Fibroblast of the aortic adventitia (primary cell): ENCODE data around the gene KRTAP2-2. TPM values are rescaled to one million over a fixed set of nuclear protein-coding genes. Genes with fewer than 3 reads are reported as not detected.

Source experiments
- DNase-seq: peaks from one replicate; pipeline ENCODE4 v3.0.0-alpha.2; 2010; ENCODE audit warnings: low read depth
- H3K4me3 ChIP-seq: 2 replicates; pipeline ENCODE4 v1.5.1; 2011; ENCODE audit warnings: low read depth, mild to moderate bottlenecking, control low read depth, low read length, moderate library complexity
- CTCF ChIP-seq: IDR thresholded peaks from 2 replicates; pipeline ENCODE4 v1.5.1; 2011; ENCODE audit warnings: mild to moderate bottlenecking, low read length, control low read depth, inconsistent platforms; ENCODE audit not compliant: insufficient read depth
- total RNA-seq: library from RNA; depleted of rRNA; stranded (reverse); fragments of >200 nt; gene quantifications from 2 replicates; pipeline ENCODE4 v1.2.3, GENCODE V29; 2012; ENCODE audit warnings: low replicate concordance

KRTAP2-2 gene
- total RNA-seq, 1 donor, result not detected

DNA sequence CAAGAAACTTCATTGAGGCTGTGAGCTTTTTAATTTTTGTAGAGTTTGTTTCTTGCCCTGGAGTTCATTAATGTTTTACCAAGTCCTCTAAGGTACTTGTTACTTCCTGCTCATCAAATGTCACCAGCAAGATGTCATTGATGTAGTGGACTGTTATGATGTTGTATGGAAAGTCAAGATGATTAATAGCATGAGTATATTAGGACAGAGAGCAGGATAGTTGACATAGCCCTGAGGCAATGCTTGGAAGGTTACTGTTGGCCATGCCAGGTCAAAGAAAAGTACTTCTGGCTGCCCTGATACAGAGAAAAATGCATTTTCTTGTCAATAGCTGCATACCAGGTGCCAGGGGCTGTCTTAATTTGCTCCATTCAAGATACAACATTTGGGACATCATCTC lies 34.7 kb downstream of the KRTAP2-2 start:
- no peak for DNase-seq
- no peak for TF ChIP-seq CTCF
- no peak overlapping the region for H3K4me3 ChIP-seq

DNA sequence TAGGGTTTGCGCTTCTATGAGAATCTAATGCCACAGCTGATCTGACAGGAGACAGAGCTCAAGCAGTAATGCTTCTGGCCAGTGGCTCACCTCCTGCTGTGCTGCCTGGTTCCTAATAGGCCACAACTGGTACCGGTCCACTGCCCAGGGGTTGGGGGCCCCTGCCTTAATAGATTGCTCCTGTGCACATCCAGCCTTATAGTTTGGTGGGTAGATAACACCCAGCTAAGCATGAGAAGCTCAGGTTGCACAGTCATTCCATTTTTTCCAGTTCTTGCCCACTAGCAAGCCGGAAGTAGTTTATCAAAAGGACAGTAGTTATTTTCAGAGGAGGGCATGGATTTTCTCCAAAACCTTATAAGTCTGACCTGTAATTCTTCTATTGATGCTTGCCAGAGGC lies 35.6 kb downstream of the KRTAP2-2 start:
- DNase-seq, result no peak
- H3K4me3 ChIP-seq, result no peak overlapping the region
- TF ChIP-seq CTCF, result no peak

DNA sequence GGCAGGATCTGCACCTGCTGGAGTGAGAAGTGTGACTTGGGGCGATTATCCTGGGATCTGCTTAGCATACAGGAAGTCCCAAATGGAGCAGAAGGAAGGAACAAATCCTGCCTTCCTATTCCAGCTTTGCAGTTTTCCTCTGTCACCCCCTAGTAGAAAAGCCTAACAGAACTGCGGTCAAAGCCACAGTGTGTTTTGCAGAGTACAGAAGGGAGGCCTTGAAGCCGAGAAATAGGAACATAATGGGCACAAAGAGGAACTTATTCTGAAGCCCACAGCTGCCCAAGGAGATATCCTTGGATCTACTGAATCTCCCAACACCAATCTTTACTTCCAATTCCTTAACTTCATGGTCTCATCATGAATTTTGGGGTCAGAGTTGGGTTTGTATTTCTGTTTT lies 36.5 kb downstream of the KRTAP2-2 start:
- DNase-seq, result no peak
- H3K4me3 ChIP-seq, result no peak overlapping the region
- TF ChIP-seq CTCF, result no peak

GRCh38 chr17:41016578-41017215 lies 38.3 kb downstream of the KRTAP2-2 start:
- H3K4me3 ChIP-seq, result no peak overlapping the region
- TF ChIP-seq CTCF, result no peak
- DNase-seq, result no peak

- no peak for DNase-seq
- no peak for TF ChIP-seq CTCF
- H3K4me3 ChIP-seq, result no peak overlapping the region
These were observed 39.6 kb downstream of the KRTAP2-2 start for GRCh38 chr17:41015454-41015853.

DNA sequence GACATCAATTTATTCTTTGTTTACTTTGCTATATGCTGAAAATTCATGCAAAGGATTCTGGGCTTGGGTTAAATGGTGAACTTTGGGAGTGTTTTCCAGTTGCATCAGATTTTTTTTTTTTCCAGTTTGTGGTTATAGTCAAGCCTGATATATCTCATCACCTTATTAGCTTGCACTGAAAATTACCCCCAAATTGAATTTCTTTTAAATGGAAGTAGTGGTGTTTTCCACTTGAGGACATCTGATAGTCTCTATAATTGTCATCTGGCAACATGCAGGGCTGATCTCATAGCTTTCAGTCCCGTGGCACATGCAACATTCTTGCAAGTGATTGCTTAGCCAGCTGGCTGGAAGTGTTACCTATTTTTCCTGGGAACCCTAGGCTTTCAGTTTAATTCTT lies 41.4 kb downstream of the KRTAP2-2 start:
- no peak for TF ChIP-seq CTCF

GRCh38 chr17:41013181-41013580 lies 41.8 kb downstream of the KRTAP2-2 start:
- no peak overlapping the region for H3K4me3 ChIP-seq
- TF ChIP-seq CTCF, result no peak
- no peak for DNase-seq

More for the DNA sequence above, 41.4 kb downstream of the KRTAP2-2 start:
- H3K4me3 ChIP-seq, result no peak overlapping the region
- peak; percentile 51 for DNase-seq
